NCI-H510A (cell line): ENCODE data around the gene ASTN2.

Experiments used
- DNase-seq: peaks from one replicate; lab custom pipeline; 2025; lab: John Stamatoyannopoulos, UW

Gene ASTN2

GRCh38 chr9:116954731-116955130 is 460.1 kb downstream of the ASTN2 start:
- no peak for DNase-seq

GRCh38 chr9:116953271-116953670 is 461.6 kb downstream of the ASTN2 start:
- no peak for DNase-seq

- DNase-seq = no peak
These were observed 462.4 kb downstream of the ASTN2 start for GRCh38 chr9:116952436-116952810.

GRCh38 chr9:116951588-116952435 is 463.0 kb downstream of the ASTN2 start:
- no peak for DNase-seq

- no peak for DNase-seq
These were observed 469.0 kb downstream of the ASTN2 start for GRCh38 chr9:116945817-116946216.

GRCh38 chr9:116944714-116945534 is 469.9 kb downstream of the ASTN2 start:
- no peak for DNase-seq

- DNase-seq = no peak
These were observed 470.9 kb downstream of the ASTN2 start for GRCh38 chr9:116943970-116944369.

GRCh38 chr9:116942593-116943061 is 472.2 kb downstream of the ASTN2 start:
- no peak for DNase-seq

- DNase-seq = no peak
These were observed 473.6 kb downstream of the ASTN2 start for GRCh38 chr9:116941266-116941665.

GRCh38 chr9:116940614-116941215 is 474.1 kb downstream of the ASTN2 start:
- DNase-seq = no peak

GRCh38 chr9:116939614-116940013 is 475.2 kb downstream of the ASTN2 start:
- no peak for DNase-seq

GRCh38 chr9:116939161-116939560 is 475.7 kb downstream of the ASTN2 start:
- no peak for DNase-seq

GRCh38 chr9:116937361-116937760 is 477.5 kb downstream of the ASTN2 start:
- no peak for DNase-seq

GRCh38 chr9:116935149-116935897 is 479.5 kb downstream of the ASTN2 start:
- no peak for DNase-seq

GRCh38 chr9:116934131-116934530 is 480.7 kb downstream of the ASTN2 start:
- DNase-seq = no peak

- no peak for DNase-seq
These were observed 481.6 kb downstream of the ASTN2 start for GRCh38 chr9:116933251-116933650.

- no peak for DNase-seq
These were observed 485.2 kb downstream of the ASTN2 start for GRCh38 chr9:116929621-116930020.

- no peak for DNase-seq
These were observed 486.0 kb downstream of the ASTN2 start for GRCh38 chr9:116928884-116929283.

- DNase-seq = no peak
These were observed 486.6 kb downstream of the ASTN2 start for GRCh38 chr9:116928289-116928688.

- DNase-seq = no peak
These were observed 487.1 kb downstream of the ASTN2 start for GRCh38 chr9:116927726-116928125.

GRCh38 chr9:116925121-116925520 is 489.7 kb downstream of the ASTN2 start:
- no peak for DNase-seq
